Left ventricle myocardium superior (tissue), 1 donor: Measurements from ENCODE around the gene PILRB. TPM values are rescaled to one million over a fixed set of nuclear protein-coding genes. Genes with fewer than 3 reads are reported as not detected.

Source experiments
- ATAC-seq: fragments of 200-7000 bp; cut with Tn5 transposase; one replicate; pipeline ENCODE4 v1.9.1; 2020; ENCODE audit warnings: mild to moderate bottlenecking, moderate library complexity
- DNase-seq: peaks from one replicate; pipeline ENCODE4 v3.0.0-alpha.2; 2020
- intact Hi-C: fragments of 100-400 bp; cut with micrococcal nuclease; formaldehyde crosslinking; loops from one replicate; pipeline ENCODE4 v1.11.0; 2022
- total RNA-seq: library from RNA; stranded (reverse); fragmentation: NEBNext Ultra II Directional; extraction: Animal tissue kit (Norgen Biotek cat#: 25700); gene quantifications from one replicate; pipeline ENCODE4 v1.2.1, GENCODE V29; 2021
- donor health status: DM: no; HTN: yes; CAD: no; lungs with severe emphysema.

The PILRB gene
- total RNA-seq, 1 donor from 2014 or later: 10.9 TPM

DNA sequence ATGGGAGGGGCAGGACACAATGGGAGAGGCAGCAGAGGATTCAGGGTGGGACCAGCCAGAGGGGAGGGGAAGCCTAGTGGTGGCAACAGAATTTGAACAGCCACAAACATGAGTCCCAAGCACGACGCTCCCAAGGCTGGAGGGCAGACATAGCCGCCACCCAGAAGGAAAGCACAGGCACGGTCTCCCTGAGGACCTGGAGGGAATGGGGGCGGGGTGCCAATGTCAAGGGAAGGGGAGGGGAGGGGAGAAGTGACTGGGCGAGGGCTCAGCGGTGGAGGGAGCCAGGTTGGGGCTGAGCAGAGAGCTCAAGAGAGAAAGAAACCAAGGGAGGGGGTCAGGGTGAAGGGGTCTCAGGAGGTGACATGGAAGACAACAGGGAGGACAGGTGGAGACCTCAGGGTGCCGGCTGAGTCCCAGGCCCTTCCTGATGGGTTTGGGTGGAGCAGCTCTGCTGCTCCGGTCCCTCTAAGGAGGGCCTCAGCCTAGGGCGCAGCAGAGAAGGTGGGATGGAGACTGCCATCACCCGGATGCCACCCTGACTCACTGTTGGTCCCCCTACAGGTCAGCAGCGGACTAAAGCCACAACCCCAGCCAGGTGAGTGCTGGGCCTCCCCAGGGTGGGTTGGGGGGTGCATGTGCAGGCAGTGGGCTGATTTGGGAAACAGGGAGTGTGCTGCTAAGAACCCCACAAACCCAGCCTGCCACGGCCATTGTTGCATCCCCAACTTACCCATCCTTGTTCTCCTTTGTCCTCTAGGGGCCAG lies 39.6 kb downstream of the PILRB start:
- DNase-seq (no peak), ATAC-seq (no peak)
- intact Hi-C loops: no loop called here

DNA sequence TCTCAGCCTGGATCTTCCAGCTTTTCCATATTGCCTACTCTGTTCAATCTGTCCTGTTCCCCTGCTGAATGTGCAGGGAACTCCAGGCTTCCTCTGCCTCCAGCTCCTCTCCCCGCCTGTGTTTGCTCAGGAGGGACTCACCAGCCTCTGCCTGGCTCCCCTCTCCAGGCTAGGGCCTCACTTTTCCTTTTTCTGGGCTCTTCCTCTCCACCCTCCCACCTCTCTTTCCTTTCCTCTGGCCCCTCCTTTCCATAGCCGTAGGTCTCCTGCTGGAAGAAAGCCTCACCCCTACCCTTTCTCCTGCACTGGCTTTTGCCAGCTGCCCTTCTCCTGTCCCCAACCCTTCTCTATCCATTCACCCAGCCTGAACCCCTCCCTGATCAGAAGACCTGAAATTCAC lies 40.3 kb downstream of the PILRB start:
- ATAC-seq: no peak
- intact Hi-C loops: no loop called here
- no peak for DNase-seq

DNA sequence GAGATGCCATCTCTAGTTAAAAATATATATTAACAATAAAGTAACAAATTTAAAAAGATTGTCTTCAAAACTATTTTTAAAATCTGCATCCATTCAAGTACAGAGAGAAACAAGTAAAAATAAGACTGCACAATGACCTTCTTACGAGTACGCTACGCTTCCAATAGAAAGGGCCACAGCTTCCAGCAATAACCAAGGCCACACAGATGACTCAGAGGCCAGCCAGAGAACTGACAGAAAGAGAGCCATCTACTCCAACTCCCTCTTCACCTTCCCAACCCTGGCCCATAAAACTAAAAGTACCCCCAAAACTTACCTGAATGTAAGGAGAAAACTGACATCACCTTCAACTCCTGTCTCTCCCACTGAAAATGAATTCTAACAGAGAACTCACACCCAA lies 42.1 kb downstream of the PILRB start:
- DNase-seq: no peak
- ATAC-seq: no peak
- intact Hi-C loops: no loop called here

DNA sequence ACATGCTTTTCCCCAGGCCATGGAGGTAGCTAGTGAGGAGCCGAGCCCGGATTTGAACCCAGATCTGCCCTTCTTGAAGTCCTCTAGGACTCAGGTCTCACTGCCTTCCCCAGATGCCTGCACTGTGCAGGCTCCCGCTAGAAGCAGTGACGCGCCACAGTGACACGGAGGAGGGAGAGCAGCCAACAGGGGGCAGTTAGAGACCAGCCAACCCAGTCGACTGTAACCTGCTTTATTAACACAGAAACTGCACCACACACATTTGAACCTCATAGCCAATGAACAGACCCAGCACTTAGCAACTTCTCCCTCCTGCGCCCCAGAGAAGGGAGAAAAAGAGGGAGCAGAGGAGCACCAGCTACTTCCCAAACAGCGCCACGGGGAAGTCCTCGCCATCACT lies 42.7 kb downstream of the PILRB start:
- DNase-seq: no peak
- no peak for ATAC-seq
- intact Hi-C loops: no loop called here

DNA sequence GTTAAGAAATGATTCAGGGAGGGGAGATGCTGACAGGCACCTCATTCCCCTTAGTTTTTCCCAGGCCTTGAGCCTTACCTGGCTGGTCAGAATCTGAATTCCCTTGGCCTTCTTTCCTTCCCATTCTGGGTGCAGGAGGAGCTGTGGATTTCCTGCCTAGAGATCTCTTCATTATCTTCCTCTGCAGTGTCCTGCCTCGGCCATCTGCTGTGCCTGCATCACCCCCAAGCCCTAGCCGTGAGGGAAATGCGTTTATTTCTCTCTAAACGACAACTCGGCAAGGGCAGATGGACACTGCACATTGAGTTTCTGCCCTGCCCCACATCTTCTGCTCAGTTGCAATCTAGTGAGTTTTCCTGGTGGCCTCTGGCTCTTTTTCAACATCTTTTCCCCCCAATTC lies 43.9 kb downstream of the PILRB start:
- no peak for ATAC-seq
- no peak for DNase-seq
- intact Hi-C loops: no loop called here

DNA sequence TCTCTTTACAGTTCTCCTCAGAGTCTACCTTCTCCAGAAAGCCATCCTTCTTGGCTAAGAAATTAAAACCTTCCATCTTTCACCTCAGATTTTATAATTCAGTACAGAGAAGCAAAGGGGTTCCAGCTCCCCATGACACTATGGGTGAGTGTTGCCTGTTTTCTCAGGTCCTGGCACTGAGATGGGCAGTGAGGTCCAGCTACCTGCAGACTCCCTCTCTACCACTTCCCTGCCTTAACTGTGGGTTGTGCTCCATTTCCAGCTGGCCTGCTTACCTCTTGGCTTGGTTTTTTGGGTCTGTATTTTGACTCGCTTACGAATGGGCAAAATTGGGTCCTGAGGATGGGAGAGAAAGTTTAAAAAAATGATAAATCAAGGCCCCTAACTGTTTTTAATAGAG lies 44.3 kb downstream of the PILRB start:
- intact Hi-C loops: no loop called here

DNA sequence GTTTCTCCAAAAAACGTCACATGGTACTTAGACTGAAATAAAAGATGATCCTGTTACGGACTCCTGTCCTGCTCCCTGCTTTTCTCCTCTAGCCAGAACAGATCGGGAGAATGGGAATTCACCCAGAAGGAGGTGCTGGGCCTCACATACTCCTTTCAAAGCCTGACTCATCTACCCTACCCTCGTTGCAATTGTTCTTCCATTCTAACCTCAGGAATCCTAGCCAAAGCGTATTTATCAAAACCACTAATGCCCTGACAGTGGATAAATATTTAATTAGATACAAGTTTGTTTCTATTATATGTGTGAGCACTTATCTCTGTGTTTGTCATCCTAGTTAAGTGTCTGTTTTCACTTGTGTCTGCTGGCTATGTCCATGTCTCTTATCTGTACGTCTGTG lies 48.9 kb downstream of the PILRB start:
- intact Hi-C loops: no loop called here
- ATAC-seq (no peak), DNase-seq (no peak)

More for the DNA sequence above, 44.3 kb downstream of the PILRB start:
- DNase-seq: no peak
- no peak for ATAC-seq

DNA sequence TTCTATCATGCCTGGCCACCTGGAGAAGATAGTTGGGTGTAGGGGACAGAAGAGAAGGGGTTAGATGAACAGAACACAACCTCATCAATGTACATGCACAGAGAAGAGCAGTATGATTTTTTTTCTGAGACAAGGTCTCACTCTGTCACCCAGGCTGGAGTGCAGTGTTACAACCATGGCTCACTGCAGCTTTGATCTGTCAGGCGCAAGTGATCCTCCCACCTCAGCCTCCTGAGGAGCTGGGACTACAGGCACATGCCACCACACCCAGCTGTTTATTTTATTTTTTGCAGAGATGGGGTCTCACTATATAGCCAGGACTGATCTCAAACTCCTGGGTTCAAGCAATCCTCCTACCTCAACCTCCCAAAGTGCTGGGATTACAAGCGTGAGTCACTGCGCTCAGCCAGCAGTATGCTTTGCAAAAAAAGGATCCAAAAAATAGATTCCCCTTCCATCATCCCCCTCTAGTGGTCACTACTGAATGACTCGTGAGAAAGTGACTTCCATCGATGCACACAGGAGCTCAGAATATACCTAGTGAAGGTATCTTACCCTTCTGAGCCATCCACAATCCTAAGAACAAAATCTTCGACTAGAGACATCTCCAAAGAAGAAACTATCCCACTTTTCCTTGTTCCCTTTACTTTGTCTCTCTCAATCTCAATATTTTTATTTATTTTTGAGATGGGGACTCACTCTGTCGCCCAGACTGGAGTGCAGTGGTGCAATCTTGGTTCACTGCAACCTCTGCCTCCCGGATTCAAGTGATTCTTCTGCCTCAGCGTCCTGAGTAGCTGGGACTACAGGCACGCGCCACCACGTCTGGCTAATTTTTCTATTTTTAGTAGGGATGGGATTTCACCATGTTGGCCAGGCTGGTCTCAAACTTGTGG lies 49.6 kb downstream of the PILRB start:
- ATAC-seq (peak; percentile 67), DNase-seq (no peak)
- intact Hi-C loops: no loop called here

DNA sequence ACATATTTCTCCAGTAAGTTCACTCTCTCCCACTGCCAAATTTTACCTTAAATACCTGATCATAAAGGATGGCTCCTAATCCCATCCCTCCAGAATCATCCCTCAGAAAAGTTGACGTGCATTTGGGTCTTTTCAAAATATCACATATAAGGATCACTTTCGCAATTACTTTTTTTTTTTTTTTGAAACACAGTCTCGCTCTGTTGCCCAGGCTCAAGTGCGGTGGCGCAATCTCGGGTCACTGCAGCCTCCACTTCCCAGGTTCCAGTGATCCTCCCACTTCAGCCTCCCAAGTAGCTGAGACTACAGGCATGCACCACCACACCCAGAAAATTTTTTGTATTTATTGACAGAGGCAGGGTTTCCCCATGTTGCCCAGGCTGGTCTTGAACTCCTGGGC lies 53.2 kb downstream of the PILRB start:
- DNase-seq (no peak), ATAC-seq (no peak)
- intact Hi-C loops: no loop called here

DNA sequence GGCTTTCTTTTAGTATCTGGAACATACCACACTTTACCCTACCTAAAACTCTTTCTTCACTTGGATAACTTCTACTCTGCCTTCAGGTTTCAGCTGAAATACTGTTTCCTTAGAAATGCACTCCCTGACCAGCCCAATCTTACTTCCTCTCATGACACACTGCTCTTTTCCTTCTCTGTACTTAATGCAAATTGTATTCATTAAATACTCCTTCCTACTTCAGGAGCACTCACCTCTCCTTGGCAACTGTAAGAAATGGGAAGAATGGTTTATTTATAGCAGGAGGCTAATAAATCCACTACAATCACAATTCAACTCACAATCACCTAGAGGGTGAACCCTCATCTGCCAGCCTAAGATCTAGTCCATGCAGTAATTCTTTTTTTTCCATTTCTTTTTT lies 55.4 kb downstream of the PILRB start:
- DNase-seq (no peak), ATAC-seq (no peak)
- intact Hi-C loops: no loop called here

DNA sequence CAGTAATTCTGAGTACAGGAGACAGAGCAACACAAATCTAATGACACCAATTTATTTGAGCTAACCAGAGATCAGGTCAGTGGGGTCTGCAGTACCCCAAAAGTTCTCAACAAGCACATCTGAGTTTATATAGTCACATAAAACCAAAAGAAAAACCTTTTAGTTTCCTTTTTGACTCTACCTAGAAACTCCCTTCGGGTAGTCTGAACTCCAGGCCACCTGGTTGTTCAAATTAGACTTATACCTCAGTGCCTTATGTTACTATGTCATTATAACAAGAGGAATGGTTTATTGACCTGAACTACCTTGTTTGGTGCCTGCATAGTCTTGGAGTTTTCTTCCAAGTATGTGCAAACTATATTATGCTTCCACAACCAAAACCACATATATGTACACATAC lies 56.0 kb downstream of the PILRB start:
- ATAC-seq: no peak
- DNase-seq: no peak

DNA sequence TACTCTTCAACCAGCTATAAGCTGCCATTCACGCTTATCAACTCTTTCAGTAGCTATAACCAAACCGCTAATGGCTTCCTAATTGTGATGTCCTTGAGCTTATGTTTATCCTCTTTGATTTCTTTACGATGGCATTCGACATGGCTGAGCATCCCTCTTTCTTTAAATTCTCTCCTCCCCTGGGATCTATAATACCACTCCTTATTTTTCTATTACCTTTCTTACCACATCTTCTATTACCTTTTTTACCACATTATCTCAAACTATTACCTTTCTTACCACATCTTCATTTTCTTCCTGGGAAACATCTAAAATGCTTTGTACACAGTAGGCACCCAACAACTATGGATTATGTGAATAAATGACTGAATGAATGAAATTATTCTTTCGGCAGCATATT lies 57.5 kb downstream of the PILRB start:
- intact Hi-C loops: no loop called here

More for the DNA sequence above, 56.0 kb downstream of the PILRB start:
- intact Hi-C loops: no loop called here

More for the DNA sequence above, 57.5 kb downstream of the PILRB start:
- no peak for ATAC-seq
- DNase-seq: no peak

Other genes starting within 250 kb of the PILRB start
- gene TAF6, start 238.8 kb upstream of the PILRB start, total RNA-seq: 31.9 TPM
- 10.8 TPM for gene CNPY4, start 238.5 kb upstream of the PILRB start, total RNA-seq
- gene MBLAC1, start 231.2 kb upstream of the PILRB start, total RNA-seq: 2.8 TPM
- 104 TPM for gene LAMTOR4, start 209.2 kb upstream of the PILRB start, total RNA-seq
- 6.8 TPM for gene TRAPPC14, start 199.4 kb upstream of the PILRB start, total RNA-seq
- gene GAL3ST4, start 189.5 kb upstream of the PILRB start, total RNA-seq: 2.0 TPM
- 0.35 TPM for gene GPC2, start 180.7 kb upstream of the PILRB start, total RNA-seq
- 0.74 TPM for gene STAG3, start 180.2 kb upstream of the PILRB start, total RNA-seq
- gene PVRIG, start 138.2 kb upstream of the PILRB start, total RNA-seq: not detected
- gene SPDYE3, start 50.4 kb upstream of the PILRB start, total RNA-seq: not detected
- gene PILRA, start 15.4 kb downstream of the PILRB start, total RNA-seq: 3.2 TPM
- gene ZCWPW1, start 70.6 kb downstream of the PILRB start, total RNA-seq: 4.2 TPM
- gene MEPCE, start 71.7 kb downstream of the PILRB start, total RNA-seq: 25.8 TPM
- gene PPP1R35, start 78.4 kb downstream of the PILRB start, total RNA-seq: 10.3 TPM
- 0.32 TPM for gene SPACDR, start 106.1 kb downstream of the PILRB start, total RNA-seq
- 51.1 TPM for gene TSC22D4, start 121.1 kb downstream of the PILRB start, total RNA-seq
- 0.32 TPM for gene NYAP1, start 125.8 kb downstream of the PILRB start, total RNA-seq
- 24.7 TPM for gene AGFG2, start 181.1 kb downstream of the PILRB start, total RNA-seq
- gene SAP25, start 215.8 kb downstream of the PILRB start, total RNA-seq: 0.77 TPM
- gene LRCH4, start 228.0 kb downstream of the PILRB start, total RNA-seq: 27.3 TPM
- 0.77 TPM for gene FBXO24, start 228.2 kb downstream of the PILRB start, total RNA-seq
- 40.4 TPM for gene PCOLCE, start 244.2 kb downstream of the PILRB start, total RNA-seq